Measurements from ENCODE around the gene CCDC191.

Gene CCDC191, protein sequence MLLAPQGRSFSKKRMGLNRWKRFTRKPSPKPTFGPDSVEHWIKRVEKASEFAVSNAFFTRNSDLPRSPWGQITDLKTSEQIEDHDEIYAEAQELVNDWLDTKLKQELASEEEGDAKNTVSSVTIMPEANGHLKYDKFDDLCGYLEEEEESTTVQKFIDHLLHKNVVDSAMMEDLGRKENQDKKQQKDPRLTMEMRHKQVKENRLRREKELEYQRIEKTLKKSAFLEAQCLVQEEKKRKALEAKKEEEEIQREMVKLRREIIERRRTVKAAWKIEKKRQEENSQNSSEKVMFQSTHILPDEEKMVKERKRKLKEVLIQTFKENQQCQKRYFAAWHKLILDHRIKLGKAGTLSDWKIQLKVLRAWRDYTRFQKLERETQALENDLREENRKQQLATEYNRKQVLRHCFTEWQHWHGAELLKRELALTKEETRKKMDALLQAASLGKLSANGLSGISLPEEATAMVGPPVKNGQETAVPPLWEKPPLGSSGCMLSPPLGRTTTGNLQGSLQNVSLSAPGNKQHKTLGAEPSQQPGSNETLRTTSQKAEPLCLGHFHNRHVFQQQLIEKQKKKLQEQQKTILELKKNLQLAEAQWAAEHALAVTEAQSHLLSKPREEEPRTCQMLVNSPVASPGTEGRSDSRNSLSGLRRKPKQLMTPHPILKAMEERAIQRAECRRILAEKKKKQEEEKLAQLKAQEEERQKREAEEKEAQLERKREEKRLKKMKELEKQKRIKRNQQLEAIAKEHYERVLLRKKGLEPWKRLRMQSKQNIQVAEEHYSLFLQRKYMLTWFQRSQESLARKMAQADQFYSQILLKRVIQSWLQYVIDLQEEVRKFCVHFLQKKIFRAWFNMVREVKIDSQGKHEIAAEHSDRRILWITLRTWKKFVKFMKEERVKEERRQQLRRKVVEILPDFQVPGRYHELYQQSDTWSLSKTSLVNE

DNA sequence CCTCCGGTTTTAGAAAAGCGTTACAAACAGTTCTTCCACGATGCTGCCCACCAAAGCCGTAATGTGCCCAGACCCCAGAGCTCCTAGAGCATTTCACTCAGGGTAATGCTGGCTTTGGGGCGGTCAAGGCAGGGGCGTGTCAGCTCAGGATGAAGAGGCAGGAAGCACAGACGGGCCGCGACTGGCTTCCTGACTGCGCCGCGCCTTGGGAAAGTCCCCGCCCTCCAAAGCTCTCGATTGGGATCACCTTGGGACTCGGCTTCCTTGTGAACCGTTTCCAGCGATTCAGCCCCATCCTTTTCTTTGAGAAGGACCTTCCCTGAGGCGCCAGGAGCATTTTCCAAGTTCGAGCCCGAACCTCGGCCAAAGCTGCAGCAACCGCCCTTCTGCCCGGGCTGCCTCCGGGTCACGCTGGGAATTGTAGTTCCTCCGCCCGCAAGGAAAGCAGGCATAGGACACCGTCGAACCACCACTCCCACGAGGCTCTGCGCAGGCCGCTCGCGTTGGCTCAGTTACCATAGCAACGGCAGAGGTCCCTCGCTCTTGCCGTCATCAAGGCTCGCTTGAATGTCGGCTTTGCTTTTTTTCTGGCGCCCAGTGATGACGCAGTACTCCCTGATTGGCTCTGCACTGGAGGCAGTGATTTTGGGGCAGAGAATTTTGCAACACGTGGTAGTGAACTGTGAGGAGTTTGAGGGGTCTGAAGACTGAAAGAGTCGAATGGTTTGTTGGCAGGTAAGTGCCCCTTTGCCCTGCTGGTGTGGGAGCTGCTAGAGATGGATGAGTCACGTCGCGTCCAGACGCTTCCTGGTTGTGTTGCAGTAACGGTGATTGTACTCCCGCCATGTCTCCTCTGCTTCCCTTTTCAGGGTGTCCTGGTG is at the start of gene CCDC191, which contains the start of gene QTRT2:
TSS of gene CCDC191 (minus strand) at position 397 of the 881 bp plus-strand sequence. CDS start at position 337, 60 bp downstream.
TSS of gene QTRT2 (plus strand) at position 608 of the 881 bp plus-strand sequence. CDS start 8,521 bp downstream, outside the sequence.
- peak; percentile 99 for DNase-seq (ENCODE audit: low spot score)
- peak; percentile 90 for FAIRE-seq

DNA sequence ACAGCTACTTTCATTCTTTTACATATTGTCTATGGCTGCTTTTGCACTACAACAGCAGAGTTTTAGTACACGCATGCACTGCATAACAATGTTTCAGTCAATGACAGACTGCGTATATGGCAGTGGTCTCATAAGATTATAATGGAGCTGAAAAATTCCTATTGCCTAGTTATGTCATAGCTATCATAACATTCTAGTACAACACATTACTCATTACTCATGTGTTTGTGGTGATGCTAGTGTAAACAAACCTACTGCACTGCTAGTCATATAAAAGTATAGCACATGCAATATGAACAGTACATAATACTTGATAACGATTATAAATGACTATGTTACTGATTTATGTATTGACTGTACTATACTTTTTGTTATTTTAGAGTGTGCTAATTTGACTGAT is 48.1 kb upstream of the CCDC191 start:
- FAIRE-seq = no peak
- DNase-seq (ENCODE audit: low spot score) = no peak

DNA sequence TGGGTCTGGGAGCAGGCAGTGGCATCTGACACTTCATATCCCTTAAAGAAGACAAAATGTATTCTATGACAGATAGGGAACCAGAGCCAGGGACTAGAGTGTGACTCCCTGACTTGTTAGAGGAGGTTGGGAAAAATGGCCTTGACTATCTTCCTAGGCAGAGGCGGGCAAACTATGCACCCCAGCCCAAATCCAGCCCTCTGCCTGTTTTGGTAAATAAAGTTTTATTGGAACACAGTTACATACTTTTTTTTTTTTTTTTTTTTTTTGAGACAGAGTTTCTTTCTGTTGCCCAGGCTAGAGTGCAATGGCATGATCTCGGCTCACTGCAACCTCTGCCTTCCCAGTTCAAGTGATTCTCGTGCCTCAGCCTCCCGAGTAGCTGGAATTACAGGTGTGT is 47.5 kb upstream of the CCDC191 start:
- DNase-seq (ENCODE audit: low spot score) (no peak), FAIRE-seq (no peak)

DNA sequence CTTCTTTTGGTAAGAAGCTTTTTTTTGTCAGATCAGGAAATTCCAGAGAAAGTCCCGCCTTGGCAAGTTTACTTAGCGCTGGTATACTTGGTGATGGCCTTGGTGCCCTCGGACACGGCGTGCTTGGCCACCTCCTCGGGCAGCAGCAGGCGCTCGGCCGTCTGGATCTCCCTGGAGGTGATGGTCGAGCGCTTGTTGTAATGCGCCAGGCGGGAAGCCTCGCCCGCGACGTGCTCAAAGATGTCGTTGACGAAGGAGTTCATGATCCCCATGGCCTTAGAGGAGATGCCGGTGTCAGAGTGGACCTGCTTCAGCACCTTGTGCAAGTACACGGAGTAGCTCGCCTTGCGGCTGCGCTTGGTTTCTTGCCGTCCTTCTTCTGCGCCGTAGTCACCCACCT is 46.9 kb upstream of the CCDC191 start:
- DNase-seq (ENCODE audit: low spot score) (no peak), FAIRE-seq (no peak)

DNA sequence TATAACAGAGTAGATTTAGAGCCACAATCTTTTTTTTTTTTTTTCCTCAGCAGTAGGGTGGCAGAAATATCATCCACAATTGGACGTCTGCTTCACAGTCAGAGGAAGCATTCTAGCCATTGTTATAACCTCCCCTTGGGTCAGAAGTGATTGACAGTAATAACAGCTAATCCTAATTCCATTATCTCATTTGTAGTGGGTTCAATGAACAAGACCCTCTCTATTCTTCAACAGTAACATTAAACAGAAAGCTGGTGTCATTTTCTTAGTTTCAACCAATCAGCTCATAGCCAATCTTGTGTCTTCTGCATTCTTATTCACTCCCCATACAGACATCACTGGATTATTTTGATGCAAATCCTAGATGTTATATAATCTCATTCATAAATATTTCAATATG is 44.8 kb upstream of the CCDC191 start:
- no peak for FAIRE-seq
- DNase-seq (ENCODE audit: low spot score) = no peak

DNA sequence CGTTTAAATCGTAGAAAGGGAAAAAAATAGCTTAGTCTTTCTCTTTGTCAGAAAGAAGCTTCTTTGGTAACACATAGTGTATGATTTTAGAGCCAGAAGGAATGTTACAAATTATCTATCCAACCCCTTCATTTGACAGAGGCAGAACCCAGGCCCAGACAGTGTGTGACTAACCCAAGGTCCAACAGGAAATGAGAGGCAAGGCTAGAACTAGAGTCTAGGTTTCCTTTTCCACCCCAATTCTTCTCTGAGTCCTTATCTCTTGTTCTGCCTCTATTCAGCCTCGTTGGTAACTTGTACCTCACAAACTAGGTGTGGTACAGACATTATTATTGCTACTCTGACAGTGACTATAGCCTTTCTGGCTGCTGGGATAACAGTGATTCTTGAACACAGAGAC is 39.5 kb upstream of the CCDC191 start:
- DNase-seq (ENCODE audit: low spot score) = no peak
- no peak for FAIRE-seq

DNA sequence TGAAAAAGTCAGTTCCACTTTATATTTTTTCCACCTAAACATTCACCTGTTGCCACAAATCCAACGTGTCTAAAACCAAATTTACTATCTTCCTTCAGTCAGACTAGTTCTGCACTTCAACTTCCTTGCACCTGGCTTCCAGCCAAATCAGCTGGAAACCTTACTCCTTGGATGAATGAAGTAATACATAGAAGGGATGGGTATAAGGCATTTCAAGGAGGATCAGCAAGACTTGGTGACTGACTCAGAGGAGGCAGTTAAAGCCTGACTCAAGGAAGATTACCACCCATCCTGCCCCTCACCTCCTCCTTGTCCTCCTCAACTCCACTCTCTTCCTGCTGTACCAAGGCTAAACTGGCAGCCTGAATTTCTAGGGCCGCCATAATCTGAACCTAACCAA is 37.3 kb upstream of the CCDC191 start:
- FAIRE-seq (peak; percentile 54), DNase-seq (ENCODE audit: low spot score) (peak; percentile 71)

DNA sequence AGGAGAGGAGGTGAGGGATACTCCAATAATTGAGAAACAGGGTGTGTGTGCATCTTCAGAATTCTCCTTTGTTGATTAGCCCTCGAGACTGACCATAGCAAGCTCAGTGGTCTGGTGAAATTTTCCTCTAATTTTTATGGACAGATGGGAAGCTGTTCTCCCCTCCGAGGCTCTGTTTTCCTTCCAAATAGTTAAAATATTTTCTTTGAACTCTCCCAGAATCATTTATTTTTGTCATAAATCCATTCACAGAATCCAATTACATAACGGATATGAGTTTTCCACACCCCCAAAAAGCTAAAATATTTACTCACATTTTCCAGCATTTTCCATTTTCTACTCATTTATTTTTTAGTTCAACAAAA is 36.7 kb upstream of the CCDC191 start:
- DNase-seq (ENCODE audit: low spot score) (no peak), FAIRE-seq (no peak)

DNA sequence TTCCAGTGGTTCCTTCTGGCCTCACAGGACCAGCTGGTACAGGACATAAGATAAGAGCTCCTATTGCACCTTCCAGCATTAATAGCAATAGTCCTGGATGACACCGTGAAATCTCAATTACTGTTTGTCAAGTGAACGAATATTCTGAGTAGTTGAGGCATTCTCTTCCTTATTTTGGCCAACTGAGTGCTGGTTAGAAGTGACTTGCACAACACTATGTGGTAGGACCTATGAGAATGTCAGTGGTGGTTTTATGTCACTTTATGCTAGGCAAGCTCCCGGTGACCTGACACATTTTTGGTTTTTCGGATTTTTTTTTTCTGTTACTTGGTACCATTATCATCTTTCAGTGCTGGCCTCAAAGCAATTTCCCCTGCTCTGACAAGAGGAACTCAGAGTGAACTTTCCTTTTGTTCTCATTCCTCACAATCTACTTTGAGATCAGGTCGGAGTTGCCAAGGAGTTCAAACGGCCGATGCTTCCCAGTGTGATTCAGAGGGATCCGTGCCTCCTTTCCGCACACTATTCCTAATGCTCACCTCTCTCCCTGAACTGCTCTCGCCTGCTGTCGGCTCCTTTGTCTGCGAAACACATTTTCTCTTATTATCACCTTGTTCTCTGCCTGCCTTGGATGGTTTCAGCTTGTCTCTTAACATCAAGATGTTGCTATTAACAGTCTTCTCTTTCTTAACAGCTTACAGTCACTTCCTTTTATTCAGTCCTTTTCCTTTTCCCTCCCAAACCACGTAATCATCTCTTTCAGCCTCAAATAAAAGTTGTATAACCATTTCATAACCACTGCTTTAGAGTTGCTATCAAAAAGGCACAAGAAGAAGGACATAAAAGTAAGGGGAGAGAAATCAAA is 36.1 kb upstream of the CCDC191 start:
- no peak for FAIRE-seq
- no peak for DNase-seq (ENCODE audit: low spot score)

DNA sequence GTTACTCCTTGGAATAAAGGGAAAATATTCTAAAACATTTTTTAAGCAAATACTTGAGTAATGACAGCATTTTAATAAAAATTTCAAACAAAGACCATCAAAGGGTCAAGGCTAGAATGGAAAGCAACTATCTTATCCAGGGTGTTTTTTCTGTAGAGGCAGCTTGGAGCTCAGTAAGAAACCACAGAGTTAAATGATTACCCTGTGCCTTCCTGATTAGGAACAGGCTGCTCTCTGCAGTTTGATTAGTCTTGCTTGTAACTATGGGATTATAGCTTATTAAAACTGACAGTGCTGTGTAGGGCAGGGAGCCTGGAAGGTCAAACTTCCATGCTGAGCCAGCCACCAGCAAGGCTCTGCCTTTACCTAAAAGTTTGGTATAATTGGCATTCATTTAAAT is 33.3 kb upstream of the CCDC191 start:
- no peak for FAIRE-seq
- DNase-seq (ENCODE audit: low spot score) = no peak

DNA sequence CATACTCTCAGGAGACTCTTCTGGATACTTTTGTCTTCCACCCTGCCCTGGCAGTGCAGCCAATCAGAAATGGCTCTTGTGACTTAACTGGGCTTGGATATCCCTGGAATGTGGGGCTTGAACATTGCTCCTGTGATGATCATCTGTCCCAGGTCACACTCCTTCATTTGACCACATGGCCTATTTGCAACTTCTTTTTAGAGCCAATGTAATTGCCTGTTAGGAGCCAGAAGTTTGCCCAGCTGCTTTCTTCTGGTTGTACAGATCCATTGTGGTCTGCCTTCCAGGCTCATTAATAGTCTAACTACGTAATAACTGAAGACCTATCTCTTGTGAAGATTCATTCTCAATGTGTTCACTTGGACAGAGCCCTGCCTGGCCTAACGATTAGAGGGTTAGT is 30.0 kb upstream of the CCDC191 start:
- DNase-seq (ENCODE audit: low spot score) (no peak), FAIRE-seq (no peak)

DNA sequence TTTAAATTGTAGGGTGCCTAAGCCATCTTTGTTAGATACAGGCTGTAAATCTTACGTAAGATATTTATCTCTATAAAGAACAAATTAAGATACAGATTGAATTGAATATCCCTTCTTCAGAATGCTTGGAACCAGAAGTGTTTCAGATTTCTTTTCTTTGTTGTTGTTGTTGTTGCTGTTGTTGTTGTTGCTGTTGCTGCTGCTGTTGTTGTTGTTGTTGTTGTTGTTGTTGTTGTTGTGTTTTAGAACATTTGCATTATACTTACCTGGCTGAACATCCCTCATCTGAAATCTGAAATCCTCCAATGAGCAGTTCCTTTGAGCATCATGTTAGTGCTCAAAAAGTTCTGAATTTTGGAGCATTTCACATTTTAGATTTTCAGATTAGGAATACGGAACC is 26.8 kb upstream of the CCDC191 start:
- FAIRE-seq = no peak

DNA sequence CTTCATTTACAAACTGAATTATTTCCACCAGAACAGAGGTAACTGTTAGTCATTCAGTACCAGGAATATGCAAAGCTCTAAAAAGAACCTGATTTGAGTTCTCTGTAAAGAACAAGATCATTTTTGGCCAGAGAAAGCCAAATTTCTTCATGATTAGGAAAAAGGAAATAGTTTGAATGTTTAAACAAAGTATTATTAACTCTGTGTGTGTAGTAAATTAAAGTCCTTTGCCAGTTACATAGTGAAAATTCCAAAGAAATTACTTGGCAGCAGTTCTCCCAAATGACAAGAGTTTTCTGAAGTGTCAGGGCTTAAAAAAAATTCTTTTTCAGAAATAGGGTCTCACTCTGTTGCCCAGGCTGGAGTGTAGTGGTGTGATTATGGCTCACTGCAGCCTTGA is 24.7 kb upstream of the CCDC191 start:
- FAIRE-seq (no peak), DNase-seq (ENCODE audit: low spot score) (no peak)

More for the DNA sequence above, 26.8 kb upstream of the CCDC191 start:
- DNase-seq (ENCODE audit: low spot score) = no peak

DNA sequence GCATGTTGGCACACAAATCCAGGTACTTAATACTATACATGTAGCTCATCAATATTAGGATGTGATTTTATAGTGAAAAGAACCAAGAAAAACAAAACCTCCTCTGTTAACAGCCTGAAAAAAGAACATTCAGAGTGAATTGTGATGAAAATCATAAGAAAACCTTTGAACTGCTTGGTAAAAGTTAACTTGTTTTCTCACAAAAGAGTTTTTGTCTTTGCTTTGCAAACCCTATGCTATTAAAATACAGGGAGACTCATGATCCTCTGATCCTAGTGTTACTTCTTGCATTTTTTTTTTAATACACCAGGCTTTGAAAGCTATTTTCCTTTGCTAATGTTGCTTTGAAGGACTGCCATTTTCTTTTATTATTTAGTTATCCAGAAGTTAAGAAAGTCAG is 23.9 kb upstream of the CCDC191 start:
- DNase-seq (ENCODE audit: low spot score) = no peak
- no peak for FAIRE-seq

DNA sequence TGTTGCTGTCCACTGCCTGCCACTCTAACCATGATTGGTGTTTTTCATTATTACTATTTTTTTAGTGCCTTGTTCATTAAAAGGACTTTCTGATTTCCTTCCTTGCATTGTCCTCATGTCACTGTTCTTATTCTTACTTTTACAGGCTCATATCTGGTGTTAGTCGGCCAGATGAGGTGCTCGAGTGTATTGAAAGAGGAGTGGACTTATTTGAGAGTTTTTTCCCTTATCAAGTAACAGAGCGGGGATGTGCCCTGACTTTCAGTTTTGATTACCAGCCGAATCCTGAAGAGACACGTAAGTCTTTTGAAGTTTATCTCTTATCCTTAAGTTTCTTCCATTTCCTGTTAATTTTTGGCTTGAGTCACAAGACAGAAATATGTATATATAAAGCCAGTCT is 23.4 kb upstream of the CCDC191 start:
- FAIRE-seq (no peak), DNase-seq (ENCODE audit: low spot score) (no peak)

DNA sequence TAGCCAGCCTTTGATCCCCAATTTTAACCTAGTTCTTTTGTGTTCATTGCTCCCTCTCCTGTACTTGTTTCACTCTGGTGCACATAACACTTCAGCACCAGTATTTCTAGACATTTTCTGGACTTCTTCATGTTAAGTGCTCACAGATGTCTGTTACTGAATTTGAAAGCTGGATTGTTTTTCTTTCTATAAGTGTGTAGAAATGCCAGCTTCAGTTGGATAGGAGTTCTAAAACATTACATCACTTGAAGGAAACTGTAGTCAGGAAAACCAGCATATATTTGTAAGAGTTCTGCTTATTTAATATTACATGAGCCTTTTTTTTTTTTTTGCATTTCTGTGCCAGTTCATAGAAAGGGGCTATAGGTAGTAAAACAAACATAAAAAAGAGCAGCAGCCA is 21.8 kb upstream of the CCDC191 start:
- FAIRE-seq = no peak
- no peak for DNase-seq (ENCODE audit: low spot score)

DNA sequence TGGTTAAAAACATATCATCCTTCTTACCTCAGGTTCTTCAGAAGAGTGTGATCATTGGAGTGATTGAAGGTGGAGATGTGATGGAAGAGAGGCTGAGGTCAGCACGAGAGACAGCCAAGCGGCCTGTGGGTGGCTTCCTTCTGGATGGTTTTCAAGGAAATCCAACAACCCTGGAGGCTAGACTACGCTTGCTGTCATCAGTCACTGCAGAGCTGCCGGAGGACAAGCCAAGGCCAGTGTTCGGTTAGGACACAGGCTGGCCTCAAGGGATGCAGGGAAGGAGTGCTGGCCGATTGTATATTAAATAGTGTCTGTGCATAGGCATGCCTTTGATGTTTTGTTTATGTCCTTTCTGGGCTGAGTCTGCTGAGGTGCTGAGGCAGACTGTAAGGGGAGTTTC is 20.4 kb upstream of the CCDC191 start:
- DNase-seq (ENCODE audit: low spot score) (no peak), FAIRE-seq (no peak)

DNA sequence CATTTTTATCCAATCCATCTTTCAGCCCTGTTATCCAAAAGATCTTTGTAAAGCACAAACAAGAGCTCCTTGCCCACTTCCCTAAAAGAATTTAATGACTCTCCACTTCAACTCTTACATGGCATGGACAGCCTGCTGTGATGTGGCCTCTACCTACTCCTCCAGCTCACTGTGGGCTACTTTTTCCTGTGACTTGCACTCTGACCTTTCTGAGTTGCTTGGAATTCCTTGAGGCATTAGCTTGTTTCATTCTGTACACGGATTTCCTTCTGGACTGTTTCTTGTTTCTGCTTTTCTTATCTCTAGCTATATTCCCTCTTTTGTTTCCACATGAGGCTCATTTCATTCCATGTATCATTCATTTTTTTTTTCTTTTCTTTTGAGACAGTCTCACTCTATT is 15.5 kb upstream of the CCDC191 start:
- FAIRE-seq = no peak
- DNase-seq (ENCODE audit: low spot score) = no peak

DNA sequence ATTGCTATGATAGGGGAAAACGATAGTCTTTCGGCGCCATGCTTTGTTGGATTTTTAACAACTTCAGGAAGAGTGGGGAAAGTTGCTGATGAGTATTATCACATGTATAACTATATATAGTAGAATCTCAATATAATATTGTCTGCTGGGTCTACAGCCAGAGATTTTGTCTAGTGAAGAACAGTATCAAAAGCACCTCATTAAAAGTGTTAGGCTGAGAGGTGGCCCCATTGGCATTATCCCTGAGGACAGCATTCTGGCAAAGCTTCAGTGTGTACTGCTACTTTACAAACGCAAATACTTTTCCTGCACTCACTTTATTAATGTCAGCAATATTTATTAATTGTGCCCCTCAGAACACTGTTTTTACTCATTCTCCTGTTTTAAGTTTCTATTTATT is 12.0 kb upstream of the CCDC191 start:
- FAIRE-seq = no peak

DNA sequence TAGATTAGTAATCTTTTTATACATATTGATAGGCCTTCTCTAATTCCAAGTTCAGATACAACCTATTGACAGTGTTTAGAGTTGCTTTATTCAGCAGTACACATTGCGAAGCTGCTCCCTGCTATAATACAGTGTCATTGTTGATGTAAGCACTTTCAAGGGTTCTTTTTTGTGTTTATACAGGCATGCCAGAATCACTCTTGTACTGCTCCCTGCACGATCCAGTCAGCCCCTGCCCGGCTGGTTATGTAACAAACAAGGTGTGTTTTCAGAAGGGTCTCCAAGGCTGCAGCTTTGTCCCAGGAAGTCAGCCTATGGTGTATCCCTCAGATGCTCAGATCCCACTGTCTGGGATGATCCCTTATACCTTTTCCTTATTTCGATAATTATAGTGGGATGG is 11.5 kb upstream of the CCDC191 start:
- no peak for FAIRE-seq
- no peak for DNase-seq (ENCODE audit: low spot score)

More for the DNA sequence above, 12.0 kb upstream of the CCDC191 start:
- DNase-seq (ENCODE audit: low spot score) = no peak
